Measurements from ENCODE around the gene BBOX1. TPM values are rescaled to one million over a fixed set of nuclear protein-coding genes. Genes with fewer than 3 reads are reported as not detected.
A peak's percentile ranks its signal among the peaks of the same experiment; 100 is the strongest.
"Not testable (repeated sequence)": the region's sequence is repeated elsewhere in the genome, so short reads cannot be mapped to it uniquely, and the experiment has no call there.

Gene BBOX1
- total RNA-seq, 1 donor from 2014 or later, result 10.9 TPM

DNA sequence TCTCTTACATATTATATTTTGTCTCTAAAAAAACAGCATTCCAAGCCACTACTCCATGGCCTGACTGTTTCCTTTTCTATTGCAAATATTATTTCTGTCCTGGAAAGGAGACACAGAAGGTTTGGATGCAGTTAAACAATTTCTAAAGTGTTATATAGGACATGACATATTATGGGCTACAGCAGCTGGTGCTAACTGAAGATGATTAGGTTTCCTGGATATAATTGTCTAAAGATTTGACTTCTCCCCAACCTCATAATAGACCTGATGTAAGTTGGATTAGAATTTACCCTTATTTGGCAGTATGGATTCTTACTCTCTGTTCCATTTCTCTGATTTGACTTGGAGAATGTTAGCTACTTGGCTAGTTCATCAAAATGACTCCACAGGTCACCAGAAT is 90.2 kb downstream of the BBOX1 start:
- DNase-seq, result no peak

GRCh38 chr11:27135924-27136329 is 95.3 kb downstream of the BBOX1 start:
- not testable (repeated sequence) for DNase-seq

DNA sequence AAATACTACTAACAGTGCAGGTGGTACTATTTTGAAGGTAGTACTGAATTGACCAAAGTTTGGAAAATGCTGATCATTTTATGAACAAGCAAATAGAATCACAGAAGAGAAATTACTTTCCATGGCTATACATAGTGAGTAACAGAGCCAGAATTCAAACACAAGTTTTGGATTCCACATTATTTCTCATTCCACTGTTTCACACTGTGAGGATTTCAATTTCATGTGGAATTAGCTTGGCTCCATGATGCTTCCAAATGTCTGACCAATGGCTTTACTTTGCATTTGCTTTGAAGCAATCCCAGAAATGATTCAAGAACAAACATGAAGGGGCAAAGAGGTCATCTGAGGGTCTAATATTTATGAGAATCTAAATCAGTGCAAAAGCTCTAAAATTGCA is 98.1 kb downstream of the BBOX1 start:
- DNase-seq, result no peak

DNA sequence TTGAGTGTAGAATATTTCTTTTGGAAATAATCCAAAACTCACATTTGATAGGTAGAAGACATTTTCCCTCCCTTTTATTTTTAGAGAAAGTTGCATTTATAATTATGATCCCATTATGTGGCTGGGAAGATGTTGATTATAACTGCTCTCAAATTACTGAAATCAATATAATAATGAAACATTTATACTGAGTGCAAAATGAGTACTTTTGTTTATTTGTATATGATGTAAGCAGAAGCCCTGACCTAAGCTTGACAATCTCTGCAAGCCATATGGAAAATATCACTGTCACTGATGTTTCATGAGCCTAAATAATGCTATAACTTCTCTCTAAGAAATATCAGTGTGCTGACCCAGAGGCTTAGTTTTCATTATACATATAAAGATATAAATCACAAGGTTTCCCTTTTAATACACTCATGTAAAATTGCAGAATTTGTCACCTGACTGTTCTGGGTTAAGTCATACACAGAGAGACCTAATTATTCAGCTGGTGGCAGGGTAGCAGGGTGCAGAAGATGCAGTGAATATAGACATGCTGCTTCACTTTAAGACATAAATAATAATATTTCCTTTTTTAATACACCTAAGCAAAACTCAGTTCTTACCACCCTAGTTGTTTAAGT is 99.2 kb downstream of the BBOX1 start:
- DNase-seq, result peak; percentile 27

DNA sequence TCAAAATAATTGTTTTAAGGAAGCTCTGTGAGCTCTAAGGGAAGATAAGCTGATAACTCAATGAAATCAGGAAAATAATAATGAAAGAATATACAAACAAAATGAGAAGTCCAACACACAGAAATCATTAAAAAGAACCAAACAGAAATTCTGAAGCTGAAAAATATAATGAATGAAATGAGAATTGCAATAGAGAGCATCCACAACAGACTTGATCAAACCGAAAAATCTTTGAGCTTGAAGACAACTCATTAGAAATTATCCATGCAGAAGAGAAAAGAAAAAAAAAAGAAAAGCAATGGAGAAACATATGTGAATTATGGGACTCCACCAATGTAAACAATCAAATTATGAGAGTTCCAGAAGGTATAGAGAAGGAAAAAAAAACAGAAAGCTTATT is 101.0 kb downstream of the BBOX1 start:
- DNase-seq, result no peak

- DNase-seq, result no peak
Observed at GRCh38 chr11:27147916-27148315, 107.3 kb downstream of the BBOX1 start.

GRCh38 chr11:27148506-27148905 is 107.9 kb downstream of the BBOX1 start:
- no peak for DNase-seq

DNA sequence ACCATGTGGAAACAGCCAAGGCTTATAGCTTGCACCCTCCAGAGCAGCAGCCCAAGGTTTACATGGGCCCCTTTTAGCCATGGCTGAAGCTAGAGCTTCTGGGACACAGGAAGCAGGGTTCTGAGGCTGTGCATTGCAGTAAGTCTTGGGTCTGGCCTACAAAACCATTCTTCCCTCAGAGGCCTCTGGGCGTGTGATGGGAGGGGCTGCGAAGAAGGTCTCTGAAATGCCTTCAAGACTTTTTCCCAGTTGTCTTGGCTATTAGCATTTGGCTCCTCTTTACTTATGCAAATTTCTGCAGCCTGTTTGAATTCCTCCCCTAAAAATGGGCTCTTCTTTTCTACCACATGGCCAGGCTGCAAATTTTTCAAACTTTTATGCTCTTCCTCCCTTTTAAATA is 109.5 kb downstream of the BBOX1 start:
- DNase-seq, result no peak

- DNase-seq, result no peak
Observed at GRCh38 chr11:27153136-27153535, 112.5 kb downstream of the BBOX1 start.

DNA sequence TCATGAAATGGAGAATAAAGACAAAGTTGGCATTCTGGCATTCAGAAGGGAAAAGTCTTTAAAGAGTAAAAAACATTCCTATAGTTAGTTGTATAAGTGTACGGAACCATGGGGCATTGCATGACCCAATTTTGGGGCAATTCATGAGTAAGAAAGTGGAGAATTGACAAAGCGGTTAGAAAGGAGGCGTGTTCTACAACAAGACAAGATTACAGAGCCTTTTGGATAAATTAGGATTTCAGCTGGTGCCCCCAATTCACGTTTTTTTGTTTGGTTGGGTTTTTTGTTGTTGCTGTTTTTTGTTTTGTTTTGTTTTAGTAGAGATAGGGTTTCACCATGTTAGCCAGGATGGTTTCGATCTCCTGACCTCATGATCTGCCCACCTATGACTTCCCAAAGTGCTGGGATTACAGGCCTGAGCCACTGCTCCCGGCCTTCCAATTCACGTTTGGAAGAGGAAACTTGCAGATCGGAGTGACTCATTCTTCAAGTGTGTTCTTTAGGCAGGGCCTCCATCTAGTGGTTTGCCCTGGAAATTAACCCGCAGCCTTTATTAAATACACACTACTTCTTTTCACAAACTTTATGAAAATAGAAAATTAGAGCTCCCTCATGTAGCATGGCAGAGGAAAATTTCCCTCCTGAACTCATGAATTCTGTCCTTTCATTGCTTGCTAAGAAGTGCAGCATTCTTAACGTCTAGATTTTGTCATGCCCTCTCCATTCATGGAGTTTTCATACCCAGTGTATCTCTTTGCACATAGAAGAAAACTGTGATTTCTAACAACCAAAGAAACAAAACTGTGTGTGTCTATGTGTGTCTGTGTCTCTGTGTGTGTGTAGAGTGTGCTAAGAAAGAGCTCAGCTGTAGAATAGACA is 118.1 kb downstream of the BBOX1 start:
- DNase-seq, result peak; percentile 79

DNA sequence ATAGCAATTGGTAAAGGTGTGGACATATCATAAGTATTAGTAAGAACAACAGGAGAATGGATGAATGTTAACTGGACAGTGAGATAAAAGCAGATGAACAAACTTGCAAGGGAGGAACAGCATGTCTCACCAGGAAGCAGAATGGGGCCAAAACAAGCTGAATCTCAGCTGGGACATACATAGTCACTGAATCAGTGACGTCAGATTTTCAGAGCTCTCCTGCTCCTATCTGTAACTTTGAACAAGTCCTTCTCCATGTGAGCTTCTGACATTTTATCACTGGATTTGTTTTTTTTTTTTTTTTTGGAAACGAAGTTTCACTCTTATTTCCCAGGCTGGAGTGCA is 118.7 kb downstream of the BBOX1 start:
- no peak for DNase-seq

GRCh38 chr11:27161071-27161470 is 120.5 kb downstream of the BBOX1 start:
- DNase-seq, result no peak

GRCh38 chr11:27162237-27162636 is 121.6 kb downstream of the BBOX1 start:
- DNase-seq, result no peak

DNA sequence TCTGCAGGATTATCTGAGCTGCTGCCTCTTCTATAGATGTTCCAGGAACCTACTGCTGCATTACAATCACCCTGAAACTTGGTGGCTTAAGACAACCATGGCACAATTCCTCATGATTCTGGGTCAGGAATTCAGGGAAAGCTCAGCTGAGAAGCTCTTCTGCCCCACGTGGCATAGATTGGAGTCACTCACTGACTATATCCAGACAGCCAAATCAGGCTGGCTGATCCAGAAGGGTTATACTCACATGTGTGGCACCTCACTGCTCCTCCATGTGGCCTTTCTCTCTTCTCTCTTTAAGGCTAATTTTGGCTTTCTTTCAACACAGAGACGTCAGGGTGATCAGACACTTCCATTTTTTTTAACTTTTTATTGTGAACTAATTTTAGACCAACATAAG is 125.5 kb downstream of the BBOX1 start:
- DNase-seq, result no peak

DNA sequence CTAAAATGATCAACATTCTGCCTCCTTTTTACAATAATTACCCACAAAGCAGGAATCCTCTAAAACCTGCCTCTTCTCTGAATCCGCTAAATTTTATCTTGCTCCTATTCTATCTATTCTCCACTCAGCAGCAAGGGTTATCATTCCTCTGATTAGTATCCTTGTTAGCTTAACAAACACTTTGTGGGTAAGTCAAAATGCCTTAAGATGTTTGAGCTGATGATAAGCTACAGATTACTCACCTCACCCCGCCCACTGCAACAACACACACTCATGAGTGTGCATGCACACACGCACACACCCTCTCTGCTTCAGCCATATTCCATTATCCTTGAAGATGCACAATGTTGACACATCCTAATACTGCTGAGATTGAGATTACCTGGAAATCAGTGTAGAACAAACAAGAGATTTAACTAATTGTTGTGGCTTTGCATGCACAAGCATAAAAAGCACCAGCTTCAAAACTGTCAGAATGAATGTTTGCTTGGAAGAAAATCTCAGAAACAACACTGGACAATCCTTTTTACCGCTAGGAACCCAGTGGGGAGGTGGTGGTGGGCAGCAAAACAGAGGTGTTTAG is 130.9 kb downstream of the BBOX1 start:
- DNase-seq, result no peak

DNA sequence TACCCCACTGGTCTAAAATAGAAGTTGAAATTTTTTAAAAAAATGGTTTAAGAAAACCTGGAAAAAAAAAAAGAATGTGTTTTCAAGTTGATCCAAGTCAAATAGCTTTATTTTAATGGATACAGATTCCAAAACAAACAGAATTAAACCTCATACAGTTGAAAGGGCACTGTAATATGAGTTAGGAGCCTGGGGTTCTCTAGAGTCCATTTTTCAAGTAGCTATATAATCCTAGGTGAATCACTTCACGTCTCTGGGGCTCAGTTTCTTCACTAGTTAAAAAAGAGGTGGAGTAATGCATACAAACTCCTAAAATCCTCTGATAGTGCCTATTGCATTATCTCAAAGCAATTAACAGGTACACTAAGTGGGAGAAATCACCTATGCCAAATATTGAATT is 132.9 kb downstream of the BBOX1 start:
- no peak for DNase-seq

DNA sequence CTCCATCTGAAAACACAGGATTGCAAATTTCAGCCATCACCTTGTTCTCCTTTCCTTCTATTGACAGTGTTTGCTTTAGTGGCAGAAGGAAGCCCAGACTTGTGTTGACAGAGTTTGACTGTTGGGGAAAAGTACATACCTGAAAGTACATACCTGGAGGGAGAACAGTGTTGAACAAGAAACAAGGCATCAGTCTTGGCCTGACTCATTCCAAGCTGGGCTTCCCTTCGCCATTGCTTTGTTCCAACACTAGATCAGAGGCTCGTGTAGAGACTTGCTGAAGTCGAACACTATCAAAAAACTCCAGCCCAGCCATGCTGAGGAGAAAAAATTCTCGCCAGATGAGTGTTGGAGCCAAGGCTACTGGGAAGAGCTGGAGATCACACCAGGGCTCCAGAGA is 133.4 kb downstream of the BBOX1 start:
- DNase-seq, result no peak

GRCh38 chr11:27174672-27175210 is 134.1 kb downstream of the BBOX1 start:
- DNase-seq, result no peak

- DNase-seq, result not testable (repeated sequence)
Observed at GRCh38 chr11:27175562-27175961, 134.9 kb downstream of the BBOX1 start.

Data from skin of body (tissue), 2 donors.